ENCODE data around the gene SDK1.

The SDK1 gene

DNA sequence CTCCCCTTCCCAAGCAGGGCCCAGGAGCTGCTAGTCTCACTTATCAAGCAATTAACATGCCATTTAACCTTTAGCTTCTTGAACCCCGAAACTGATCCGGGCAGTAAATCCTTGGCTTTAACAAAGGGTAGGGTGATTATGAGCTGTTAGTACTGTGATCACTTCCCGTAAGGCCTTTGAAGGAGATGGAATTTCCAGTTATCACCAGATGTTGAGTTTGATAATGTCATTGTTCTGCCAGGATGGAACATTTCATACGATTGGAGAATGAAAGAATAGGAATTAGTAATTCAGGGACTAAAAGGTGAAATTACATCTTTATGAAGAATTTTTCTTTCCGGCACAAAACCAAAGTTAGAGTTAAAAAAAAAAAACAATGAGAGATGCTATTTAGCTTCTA lies 810.1 kb downstream of the SDK1 start:
- TF ChIP-seq, protein P1, sequence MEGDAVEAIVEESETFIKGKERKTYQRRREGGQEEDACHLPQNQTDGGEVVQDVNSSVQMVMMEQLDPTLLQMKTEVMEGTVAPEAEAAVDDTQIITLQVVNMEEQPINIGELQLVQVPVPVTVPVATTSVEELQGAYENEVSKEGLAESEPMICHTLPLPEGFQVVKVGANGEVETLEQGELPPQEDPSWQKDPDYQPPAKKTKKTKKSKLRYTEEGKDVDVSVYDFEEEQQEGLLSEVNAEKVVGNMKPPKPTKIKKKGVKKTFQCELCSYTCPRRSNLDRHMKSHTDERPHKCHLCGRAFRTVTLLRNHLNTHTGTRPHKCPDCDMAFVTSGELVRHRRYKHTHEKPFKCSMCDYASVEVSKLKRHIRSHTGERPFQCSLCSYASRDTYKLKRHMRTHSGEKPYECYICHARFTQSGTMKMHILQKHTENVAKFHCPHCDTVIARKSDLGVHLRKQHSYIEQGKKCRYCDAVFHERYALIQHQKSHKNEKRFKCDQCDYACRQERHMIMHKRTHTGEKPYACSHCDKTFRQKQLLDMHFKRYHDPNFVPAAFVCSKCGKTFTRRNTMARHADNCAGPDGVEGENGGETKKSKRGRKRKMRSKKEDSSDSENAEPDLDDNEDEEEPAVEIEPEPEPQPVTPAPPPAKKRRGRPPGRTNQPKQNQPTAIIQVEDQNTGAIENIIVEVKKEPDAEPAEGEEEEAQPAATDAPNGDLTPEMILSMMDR (IDR thresholded peaks at IDR 0.05; ENCODE audit: low read depth, low read length, missing control alignments) = no peak
- H3K4me3 ChIP-seq (ENCODE audit: low read depth, low read length) = no peak overlapping the region
- DNase-seq (ENCODE audit: low read depth) = no peak

DNA sequence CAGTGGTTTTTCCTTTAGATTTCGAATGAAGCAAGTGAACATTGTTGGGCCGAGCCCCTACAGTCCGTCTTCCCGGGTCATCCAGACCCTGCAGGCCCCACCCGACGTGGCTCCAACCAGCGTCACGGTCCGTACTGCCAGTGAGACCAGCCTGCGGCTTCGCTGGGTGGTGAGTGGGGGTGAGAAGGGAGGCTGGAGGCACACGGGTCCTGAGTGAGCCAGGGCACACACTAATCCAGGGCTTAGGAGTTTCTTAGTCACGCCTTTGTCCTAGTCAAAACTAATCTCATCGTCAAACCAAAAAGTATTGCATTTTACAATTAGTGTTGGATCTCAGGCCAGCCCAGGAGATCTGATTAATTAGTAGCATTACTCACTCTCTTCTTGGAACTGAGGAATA lies 812.2 kb downstream of the SDK1 start:
- H3K4me3 ChIP-seq (ENCODE audit: low read depth, low read length) = no peak overlapping the region
- DNase-seq (ENCODE audit: low read depth) = no peak
- TF ChIP-seq, protein P1 (IDR thresholded peaks at IDR 0.05; ENCODE audit: low read depth, low read length, missing control alignments) = no peak

DNA sequence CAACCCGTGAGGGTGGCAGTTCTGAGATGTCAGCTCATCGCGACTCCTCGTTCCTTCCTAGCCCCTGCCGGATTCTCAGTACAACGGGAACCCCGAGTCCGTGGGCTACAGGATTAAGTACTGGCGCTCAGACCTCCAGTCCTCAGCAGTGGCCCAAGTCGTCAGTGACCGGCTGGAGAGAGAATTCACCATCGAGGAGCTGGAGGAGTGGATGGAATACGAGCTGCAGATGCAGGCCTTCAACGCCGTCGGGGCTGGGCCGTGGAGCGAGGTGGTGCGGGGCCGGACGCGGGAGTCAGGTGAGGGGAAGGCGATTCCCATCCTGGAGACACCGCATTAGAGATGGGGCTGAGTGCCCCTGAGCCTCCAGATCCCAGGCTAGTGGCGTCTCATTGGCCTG lies 812.9 kb downstream of the SDK1 start:
- DNase-seq (ENCODE audit: low read depth) = no peak
- no peak overlapping the region for H3K4me3 ChIP-seq (ENCODE audit: low read depth, low read length)
- TF ChIP-seq, protein P1 (IDR thresholded peaks at IDR 0.05; ENCODE audit: low read depth, low read length, missing control alignments) = no peak

DNA sequence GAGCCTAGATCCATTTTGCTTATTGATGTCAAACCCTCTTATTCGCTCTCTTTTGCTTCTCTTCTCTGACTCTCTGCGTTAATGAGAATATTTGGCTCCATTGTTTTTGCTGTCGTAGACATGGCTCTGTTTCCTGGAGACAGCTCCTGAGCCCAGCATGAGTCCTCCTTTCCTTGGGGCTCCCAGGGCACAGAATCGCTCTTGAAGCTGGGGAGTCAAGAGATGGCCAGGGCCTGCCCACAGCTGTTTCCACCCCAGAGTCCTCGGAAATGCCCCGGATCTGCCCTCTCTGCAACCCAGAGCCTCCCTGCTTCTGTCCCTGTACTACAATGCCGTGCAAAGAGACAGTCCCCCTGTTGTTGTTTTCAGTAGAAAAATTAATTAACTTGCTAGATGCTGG lies 814.4 kb downstream of the SDK1 start:
- TF ChIP-seq, protein P1 (IDR thresholded peaks at IDR 0.05; ENCODE audit: low read depth, low read length, missing control alignments) = no peak
- no peak overlapping the region for H3K4me3 ChIP-seq (ENCODE audit: low read depth, low read length)
- no peak for DNase-seq (ENCODE audit: low read depth)

DNA sequence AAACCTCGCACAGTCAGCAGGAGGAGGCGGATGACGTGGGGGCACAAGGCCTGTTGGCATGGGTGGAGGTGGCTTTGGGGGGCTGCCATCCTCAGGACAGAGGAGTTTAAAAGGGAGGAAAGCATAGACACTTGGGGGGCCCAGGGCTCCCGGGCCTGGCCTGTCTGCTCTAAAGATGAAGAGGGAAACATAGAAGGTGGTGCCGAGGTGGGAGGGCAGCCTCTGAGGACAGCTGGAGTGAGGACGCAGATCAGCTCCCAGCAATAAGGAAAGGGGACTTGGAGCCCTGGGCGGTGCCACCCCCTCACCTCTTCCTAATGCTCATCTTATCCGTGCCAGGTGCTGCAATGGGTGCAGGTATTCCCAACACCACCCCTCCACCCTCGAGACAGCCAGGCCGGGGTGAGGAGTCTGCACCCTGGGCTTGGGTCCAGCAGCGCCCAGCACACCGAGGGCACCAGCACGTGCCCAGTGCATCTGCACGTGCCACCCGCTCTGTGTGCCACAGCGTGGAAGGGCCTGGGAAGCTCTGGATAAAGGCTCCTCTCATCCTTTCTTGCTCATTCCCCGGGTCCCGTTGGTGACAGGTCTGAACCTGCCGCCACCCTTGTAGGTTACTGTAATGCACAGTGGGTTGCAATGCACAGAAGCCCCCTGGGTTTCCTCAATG lies 815.0 kb downstream of the SDK1 start:
- no peak for DNase-seq (ENCODE audit: low read depth)
- TF ChIP-seq, protein P1 (IDR thresholded peaks at IDR 0.05; ENCODE audit: low read depth, low read length, missing control alignments) = no peak
- H3K4me3 ChIP-seq (ENCODE audit: low read depth, low read length) = no peak overlapping the region

DNA sequence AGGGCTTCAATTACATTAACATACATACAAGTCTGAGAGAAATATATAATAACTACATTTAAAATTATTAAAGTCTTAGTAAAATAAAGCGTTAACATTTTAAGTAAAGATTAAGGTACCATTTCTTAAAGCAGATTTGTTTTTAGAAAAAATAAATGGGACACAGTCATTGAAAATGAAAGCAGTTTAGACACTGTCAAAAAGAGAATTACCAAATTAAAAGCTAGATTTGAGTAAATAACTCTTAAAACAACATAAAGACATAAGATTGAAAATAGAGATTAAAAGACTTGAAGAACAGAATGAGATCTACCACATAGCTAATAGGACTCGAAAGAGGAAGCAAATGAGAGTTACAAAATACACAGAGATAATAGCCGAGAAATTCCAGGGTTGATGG lies 818.8 kb downstream of the SDK1 start:
- TF ChIP-seq, protein P1 (IDR thresholded peaks at IDR 0.05; ENCODE audit: low read depth, low read length, missing control alignments) = no peak
- DNase-seq (ENCODE audit: low read depth) = no peak
- H3K4me3 ChIP-seq (ENCODE audit: low read depth, low read length) = no peak overlapping the region

DNA sequence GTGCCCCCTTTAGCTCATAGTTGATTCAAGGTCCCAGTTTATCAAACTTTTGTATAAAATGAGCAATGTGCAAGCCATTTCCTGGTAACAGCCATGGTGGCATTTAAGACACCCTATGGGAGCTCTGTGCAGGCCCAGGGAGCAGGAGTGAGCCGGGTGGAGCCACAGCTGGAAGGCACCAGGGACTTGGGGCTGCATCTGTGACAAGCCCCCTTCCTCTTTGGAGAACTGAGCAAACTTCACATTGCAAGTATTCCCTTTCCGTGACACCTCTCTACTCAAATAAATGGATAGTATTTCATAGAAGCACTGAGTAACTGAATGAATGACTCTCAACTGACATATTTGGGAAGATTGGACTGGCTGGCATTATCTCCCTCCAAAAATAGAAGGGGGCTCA lies 822.3 kb downstream of the SDK1 start:
- H3K4me3 ChIP-seq (ENCODE audit: low read depth, low read length) = no peak overlapping the region
- DNase-seq (ENCODE audit: low read depth) = no peak

More for the DNA sequence above, 822.3 kb downstream of the SDK1 start:
- TF ChIP-seq, protein P1 (IDR thresholded peaks at IDR 0.05; ENCODE audit: low read depth, low read length, missing control alignments) = no peak
